Small intestine (tissue), 7 donors: ENCODE measurements around the gene LIN54. TPM values are rescaled to one million over a fixed set of nuclear protein-coding genes. Genes with fewer than 3 reads are reported as not detected.
"Not testable (repeated sequence)": the region's sequence is repeated elsewhere in the genome, so short reads cannot be mapped to it uniquely, and the experiment has no call there.

Experiments
- DNase-seq, 2 donors: peaks; one replicate each; pipeline versions ENCODE4 v3.0.0 to v3.0.0-alpha.2; 2013
- FAIRE-seq: peaks from 2 replicates; lab custom pipeline; 2012; peaks lifted over from hg19 to GRCh38; lab: Jason Lieb, UNC
- H3K27ac ChIP-seq, 3 donors: one replicate each; pipeline ENCODE4 v1.5.1; 2013; ENCODE audit warnings: low read length in 2 of 3, mild to moderate bottlenecking in 2 of 3, control low read depth in 1 of 3, inconsistent platforms in 1 of 3, low read depth in 1 of 3, moderate library complexity in 1 of 3
- H3K27me3 ChIP-seq, 3 donors: one replicate each; pipeline ENCODE4 v1.6.1; 2013; ENCODE audit warnings: low read length in 3 of 3, inconsistent platforms in 1 of 3; ENCODE audit not compliant: control insufficient read depth in 3 of 3, insufficient read depth in 3 of 3
- H3K36me3 ChIP-seq, 3 donors: one replicate each; pipeline ENCODE4 v1.6.1; 2013; ENCODE audit warnings: low read length in 3 of 3, inconsistent platforms in 1 of 3, low read depth in 1 of 3, mild to moderate bottlenecking in 1 of 3, moderate library complexity in 1 of 3; ENCODE audit not compliant: control insufficient read depth in 3 of 3, insufficient read depth in 2 of 3
- H3K4me1 ChIP-seq, 3 donors: one replicate each; pipeline ENCODE4 v1.6.1; 2013; ENCODE audit warnings: low read length in 2 of 3, inconsistent platforms in 1 of 3, low read depth in 1 of 3, mild to moderate bottlenecking in 1 of 3, moderate library complexity in 1 of 3; ENCODE audit not compliant: control insufficient read depth in 3 of 3, insufficient read depth in 2 of 3
- H3K4me3 ChIP-seq, 3 donors: one replicate each; pipeline ENCODE4 v1.5.1; 2013; ENCODE audit warnings: low read length in 3 of 3, control low read depth in 1 of 3, inconsistent platforms in 1 of 3, low read depth in 1 of 3, mild to moderate bottlenecking in 1 of 3, moderate library complexity in 1 of 3
- H3K9me3 ChIP-seq, 2 donors: one replicate each; pipeline ENCODE4 v1.6.1; 2013; ENCODE audit warnings: low read depth in 1 of 2, low read length in 1 of 2; ENCODE audit not compliant: control insufficient read depth in 2 of 2, insufficient read depth in 1 of 2
- WGBS, 3 donors: extraction: QIAGEN DNeasy Blood & Tissue Kit; methylation state at CpG; one replicate each; pipeline ENCODE4 v1.1.7; 2013; 5-methylcytosine and 5-hydroxymethylcytosine counted together
- polyA plus RNA-seq, 4 donors: library from polyadenylated mRNA; stranded (reverse) in 3 of 4; unstranded in 1 of 4; fragments of 200-250 nt in 3 of 4; fragments of 120-200 nt in 1 of 4; gene quantifications; one replicate each; pipeline versions ENCODE4 v1.2.1 to v1.2.3, GENCODE V29; 2013
- donor health status: healthy with polysubstance abuse.
- donor health status: control.
- donor health status: control.
- donor health status: Bipolar disorder and iron deficiency.
- donor health status: healthy.

The LIN54 gene
- polyA plus RNA-seq, 4 donors: 3.0 to 11.8 (median 4.0) TPM

DNA sequence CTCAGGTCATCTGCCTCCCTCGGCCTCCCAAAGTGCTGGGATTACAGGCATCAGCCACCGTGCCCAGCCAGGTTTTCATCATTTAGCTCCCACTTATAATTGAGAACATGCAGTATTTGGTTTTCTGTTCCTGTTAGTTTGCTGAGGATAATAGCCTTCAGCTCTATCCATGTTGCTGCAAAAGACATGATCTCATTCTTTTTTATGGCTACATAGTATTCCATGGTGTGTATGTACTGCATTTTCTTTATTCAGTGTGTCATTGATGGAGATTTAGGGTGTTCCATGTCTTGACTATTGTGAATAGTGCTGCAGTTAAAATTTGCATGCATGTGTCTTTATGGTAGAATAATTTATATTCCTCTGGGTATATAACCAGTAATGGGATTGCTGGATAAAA lies 96.7 kb downstream of the LIN54 start:
- not testable (repeated sequence) for H3K27me3 ChIP-seq, DNase-seq, H3K36me3 ChIP-seq, FAIRE-seq, H3K4me1 ChIP-seq, H3K9me3 ChIP-seq, H3K4me3 ChIP-seq, H3K27ac ChIP-seq
- 97 to 100% (median 99%) methylated on average over 2 of the region's 2 CpGs for WGBS, 3 donors

DNA sequence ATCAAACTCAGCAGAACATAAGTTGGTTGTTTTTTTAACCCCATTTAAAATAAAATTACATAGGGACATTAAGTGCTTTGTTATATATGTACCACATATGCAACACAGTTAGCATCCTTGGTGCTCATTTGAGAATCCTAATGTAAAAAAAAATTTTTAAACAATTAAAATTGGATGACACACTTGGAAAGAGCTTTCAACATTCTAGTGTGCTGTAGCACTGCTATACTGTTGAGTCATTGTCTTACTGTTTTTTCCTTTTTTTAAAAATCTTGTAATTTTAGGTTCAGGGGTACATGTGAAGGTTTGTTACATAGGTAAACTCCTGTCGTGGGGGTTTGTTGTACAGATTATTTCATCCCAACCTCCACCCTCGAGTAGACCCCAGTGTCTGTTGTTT lies 97.3 kb downstream of the LIN54 start:
- 46 to 47% (median 47%) methylated on average over 2 of the region's 2 CpGs for WGBS, 3 donors
- Histone ChIP-seq H3K9me3 (no peaks in the 10 kb centered on the region), H3K27ac (no peak overlapping the region), H3K4me1 (no peaks in the 10 kb centered on the region), H3K27me3 (no peaks in the 10 kb centered on the region), H3K4me3 (no peak overlapping the region), H3K36me3 (peaks cover 0 to 9% (median 4%) of the 10 kb centered on the region in 3 donors)
- FAIRE-seq: no peak
- DNase-seq: no peak

- DNase-seq (peak in 1 of 2 donors; percentile 32), FAIRE-seq (peak; percentile 64)
- Histone ChIP-seq H3K27me3 (no peaks in the 10 kb centered on the region), H3K4me3 (no peak overlapping the region), H3K36me3 (peaks cover 0 to 9% (median 0%) of the 10 kb centered on the region in 3 donors), H3K27ac (no peak overlapping the region), H3K4me1 (no peaks in the 10 kb centered on the region), H3K9me3 (no peaks in the 10 kb centered on the region)
- 4 to 38% (median 25%) methylated on average over 1 of the region's 1 CpG for WGBS, 3 donors
Measured at GRCh38 chr4:82909326-82909725, 101.3 kb downstream of the LIN54 start.

DNA sequence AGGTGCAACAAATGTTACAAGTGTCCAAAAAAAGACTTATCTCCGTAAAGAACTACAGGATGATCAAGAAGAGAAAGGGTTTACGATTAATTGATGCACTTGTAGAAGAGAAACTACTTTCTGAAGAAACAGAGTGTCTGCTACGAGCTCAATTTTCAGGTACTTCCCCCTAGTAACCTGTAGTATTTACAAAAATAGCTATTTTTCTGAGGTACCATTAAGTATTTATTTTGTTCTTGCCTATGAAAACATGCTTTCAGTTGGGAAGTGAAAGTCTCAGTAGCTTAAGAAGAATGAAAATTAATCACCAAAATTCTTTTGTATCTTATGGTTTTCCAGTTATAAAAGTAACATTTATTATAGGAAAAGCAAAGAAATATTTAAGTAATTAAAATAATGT lies 104.2 kb downstream of the LIN54 start:
- peaks cover 0 to 13% (median 0%) of the 10 kb centered on the region in 3 donors for H3K4me1 ChIP-seq
- H3K9me3 ChIP-seq: no peaks in the 10 kb centered on the region
- H3K4me3 ChIP-seq: no peak overlapping the region
- no peak overlapping the region for H3K27ac ChIP-seq
- WGBS, 3 donors: 92 to 94% (median 93%) methylated on average over 3 of the region's 3 CpGs
- FAIRE-seq (no peak), DNase-seq (no peak)
- peaks cover 0 to 8% (median 0%) of the 10 kb centered on the region in 3 donors for H3K36me3 ChIP-seq
- H3K27me3 ChIP-seq: no peaks in the 10 kb centered on the region

DNA sequence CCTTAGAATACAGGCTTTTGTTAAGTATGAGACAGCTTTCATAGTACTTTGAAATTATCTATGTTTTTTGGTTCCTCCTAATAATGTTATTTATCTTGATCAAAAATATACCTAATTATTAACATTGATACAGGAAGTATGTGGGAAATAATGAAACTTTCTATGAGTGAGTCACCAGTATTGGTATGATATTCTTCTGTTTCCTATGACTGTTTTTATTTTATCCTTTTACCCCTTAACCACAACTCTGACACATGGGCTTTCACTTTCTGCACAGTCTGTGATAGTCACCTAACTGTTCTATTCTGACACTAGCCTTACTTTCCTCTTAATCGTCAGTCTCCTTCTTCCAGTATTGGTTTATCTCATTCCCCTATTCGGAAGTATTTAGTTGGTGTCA lies 105.4 kb downstream of the LIN54 start:
- H3K9me3 ChIP-seq: no peaks in the 10 kb centered on the region
- H3K36me3 ChIP-seq: peaks cover 0 to 6% (median 0%) of the 10 kb centered on the region in 3 donors
- no peak for FAIRE-seq
- 63 to 84% (median 71%) methylated on average over 2 of the region's 2 CpGs for whole genome bisulfite sequencing, 3 donors
- H3K4me1 ChIP-seq: peaks cover 0 to 13% (median 0%) of the 10 kb centered on the region in 3 donors
- no peak overlapping the region for H3K4me3 ChIP-seq
- H3K27ac ChIP-seq: no peak overlapping the region
- DNase-seq: peak in 1 of 2 donors; percentile 22
- no peaks in the 10 kb centered on the region for H3K27me3 ChIP-seq

DNA sequence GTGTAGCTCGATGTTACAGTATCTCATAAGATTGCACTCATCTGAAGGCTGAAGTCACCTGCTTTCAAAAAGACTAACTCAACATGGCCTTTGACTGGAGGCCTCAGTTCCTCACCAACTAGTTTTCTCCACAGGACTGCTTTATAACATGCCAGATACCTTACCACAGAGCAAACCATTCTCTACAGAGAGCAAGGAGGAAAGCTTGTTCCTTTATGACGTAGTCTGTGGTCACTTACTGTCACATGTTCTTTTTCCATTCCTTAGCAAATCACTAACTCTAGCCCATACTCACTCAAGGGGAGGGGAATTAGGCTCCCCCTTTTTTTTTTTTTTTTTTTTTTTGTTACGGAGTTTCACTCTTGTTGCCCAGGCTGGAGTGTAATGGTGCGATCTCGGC lies 106.9 kb downstream of the LIN54 start:
- no peak for FAIRE-seq
- Histone ChIP-seq H3K9me3 (no peaks in the 10 kb centered on the region), H3K27ac (peak overlapping the region in 1 of 3 donors; percentile 18), H3K27me3 (no peaks in the 10 kb centered on the region), H3K4me1 (peaks cover 0 to 13% (median 0%) of the 10 kb centered on the region in 3 donors), H3K4me3 (no peak overlapping the region), H3K36me3 (peaks cover 0 to 4% (median 0%) of the 10 kb centered on the region in 3 donors)
- WGBS, 3 donors: 88 to 94% (median 88%) methylated on average over 4 to 5 of the region's 5 CpGs
- peak in 1 of 2 donors; percentile 49 for DNase-seq

- 0 to 1% (median 0%) methylated on average over 8 of the region's 8 CpGs for WGBS, 3 donors
- peaks cover 0 to 21% (median 0%) of the 10 kb centered on the region in 3 donors for H3K4me1 ChIP-seq
- peak overlapping the region; percentile 21 to 98 (median 84) for H3K4me3 ChIP-seq
- H3K27ac ChIP-seq: peak overlapping the region; percentile 97 to 100 (median 99)
- H3K9me3 ChIP-seq: no peaks in the 10 kb centered on the region
- FAIRE-seq (no peak), DNase-seq (no peak)
- H3K27me3 ChIP-seq: no peaks in the 10 kb centered on the region
- H3K36me3 ChIP-seq: peaks cover 0 to 3% (median 0%) of the 10 kb centered on the region in 3 donors
Measured at GRCh38 chr4:82901183-82901718, 109.4 kb downstream of the LIN54 start.

- Histone ChIP-seq H3K9me3 (no peaks in the 10 kb centered on the region), H3K27me3 (no peaks in the 10 kb centered on the region), H3K4me3 (peak within 1 kb of the TSS; percentile 52 to 98 (median 84)), H3K27ac (peak within 1 kb of the TSS; percentile 97 to 100 (median 99)), H3K36me3 (peaks cover 0 to 6% (median 0%) of the 10 kb centered on the region in 3 donors), H3K4me1 (peaks cover 0 to 21% (median 0%) of the 10 kb centered on the region in 3 donors)
- no peak for FAIRE-seq
- DNase-seq: peak; percentile 99 to 100
- 0 to 1% (median 1%) methylated on average over 65 to 67 of the region's 67 CpGs for WGBS, 3 donors
Measured at GRCh38 chr4:82900411-82901182, 110.0 kb downstream of the LIN54 start, which contains the start of gene THAP9. Gene THAP9, plus strand, starts transcription at chr4:82900735. Its CDS starts 68 bp downstream, at chr4:82900803.
